Activated gamma-delta T cell (primary cell): ENCODE results near the gene CHIC2.
"Not testable (repeated sequence)": the region's sequence is repeated elsewhere in the genome, so short reads cannot be mapped to it uniquely, and the experiment has no call there.

Source experiments
- DNase-seq: peaks from one replicate; lab custom pipeline; 2025; lab: John Stamatoyannopoulos, UW

CHIC2 gene

GRCh38 chr4:54061067-54061466 lies 3.3 kb downstream of the CHIC2 start:
- no peak for DNase-seq

GRCh38 chr4:54060116-54060515 lies 4.3 kb downstream of the CHIC2 start:
- no peak for DNase-seq

- DNase-seq = no peak
Observed at GRCh38 chr4:54058171-54058570, 6.2 kb downstream of the CHIC2 start.

DNA sequence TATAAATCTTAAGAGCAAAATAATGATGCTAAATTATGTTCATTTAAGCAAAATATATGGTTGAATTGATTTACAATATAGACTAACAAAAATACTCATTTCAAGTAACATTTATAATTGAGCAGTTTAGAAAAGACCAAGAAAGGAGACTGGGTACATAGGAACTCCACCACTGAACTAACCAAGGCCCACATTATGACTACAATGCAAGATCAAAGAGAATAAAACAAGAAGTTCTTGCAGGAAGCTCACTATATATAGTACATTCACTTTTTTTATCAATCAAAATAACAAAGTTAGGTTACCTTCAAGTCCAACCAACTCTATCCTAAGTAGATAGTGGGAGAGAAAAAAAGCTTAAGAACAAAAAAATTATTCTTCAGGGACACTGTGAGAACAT lies 8.0 kb downstream of the CHIC2 start:
- no peak for DNase-seq

DNA sequence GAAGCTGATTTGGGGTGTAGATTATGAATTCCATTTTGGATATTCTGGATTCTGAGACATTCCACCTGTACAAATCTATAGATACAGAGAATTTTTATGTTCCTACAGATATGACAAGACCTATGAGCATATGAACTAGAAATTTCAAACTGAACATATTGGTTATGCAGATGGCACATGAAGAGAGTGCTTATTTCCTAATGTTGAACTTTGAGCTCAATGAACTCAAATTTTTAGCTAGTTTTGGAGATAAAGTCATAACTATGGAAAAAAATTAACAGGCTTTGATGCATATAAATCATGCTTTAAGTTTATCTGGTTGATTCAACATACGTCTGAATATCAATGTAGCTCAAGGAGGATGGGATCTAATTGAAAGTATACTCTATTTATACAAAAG lies 8.9 kb downstream of the CHIC2 start:
- no peak for DNase-seq

DNA sequence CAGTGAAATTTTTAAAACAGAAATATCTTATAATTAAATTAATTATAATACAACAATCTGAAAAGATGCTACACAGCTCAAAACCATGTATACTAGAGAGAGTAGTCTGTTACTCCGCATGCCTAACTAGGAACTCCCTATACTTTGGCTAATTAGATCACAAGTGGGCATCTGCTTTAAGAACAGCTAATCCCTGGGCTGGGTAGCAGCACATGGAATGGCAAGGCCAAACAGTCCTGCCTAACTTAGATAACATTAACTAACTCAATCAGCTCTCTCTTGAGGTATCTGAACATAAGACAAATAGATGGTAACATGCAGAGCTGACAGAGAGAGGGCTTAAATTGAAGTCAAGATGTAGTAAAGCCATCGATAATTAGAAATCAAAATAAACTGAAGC lies 9.9 kb downstream of the CHIC2 start:
- no peak for DNase-seq

DNA sequence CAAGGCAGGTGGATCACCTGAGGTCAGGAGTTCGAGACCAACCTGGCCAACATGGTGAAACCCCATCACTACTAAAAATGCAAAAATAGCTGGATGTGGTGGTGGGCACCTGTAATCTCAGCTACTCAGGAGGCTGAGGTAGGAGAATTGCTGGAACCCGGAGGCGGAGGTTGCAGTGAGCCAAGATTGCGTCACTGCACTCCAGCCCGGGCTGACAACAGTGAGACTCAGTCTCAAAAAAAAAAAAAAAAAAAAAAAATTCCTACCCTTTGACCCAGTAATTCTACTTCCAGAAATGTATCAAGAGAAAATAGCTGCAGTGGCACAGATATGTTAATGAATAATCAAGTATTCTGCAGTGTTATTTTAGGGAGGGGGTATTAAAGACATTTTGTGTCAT lies 11.1 kb downstream of the CHIC2 start:
- DNase-seq = not testable (repeated sequence)

GRCh38 chr4:54050214-54050904 lies 14.0 kb downstream of the CHIC2 start:
- no peak for DNase-seq

GRCh38 chr4:54043630-54044029 lies 20.8 kb downstream of the CHIC2 start:
- not testable (repeated sequence) for DNase-seq

DNA sequence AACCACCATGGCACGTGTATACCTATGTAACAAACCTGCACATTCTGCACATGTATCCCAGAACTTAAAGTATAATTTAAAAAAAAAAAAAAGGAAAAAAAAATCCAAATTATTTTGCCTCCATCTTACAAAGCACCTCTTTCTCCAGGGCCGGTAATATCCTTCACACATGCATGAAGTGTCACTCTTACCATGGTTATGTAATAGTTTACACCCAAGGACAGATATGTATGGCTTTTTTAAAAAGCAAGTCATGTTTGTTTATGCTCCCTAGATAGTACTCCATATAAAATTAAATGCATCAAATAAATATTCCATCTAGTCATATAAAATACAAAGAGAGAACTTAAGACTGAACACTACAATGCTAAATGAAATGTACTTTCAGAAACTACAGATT lies 22.5 kb downstream of the CHIC2 start:
- DNase-seq = no peak

GRCh38 chr4:54041100-54041499 lies 23.3 kb downstream of the CHIC2 start:
- no peak for DNase-seq

DNA sequence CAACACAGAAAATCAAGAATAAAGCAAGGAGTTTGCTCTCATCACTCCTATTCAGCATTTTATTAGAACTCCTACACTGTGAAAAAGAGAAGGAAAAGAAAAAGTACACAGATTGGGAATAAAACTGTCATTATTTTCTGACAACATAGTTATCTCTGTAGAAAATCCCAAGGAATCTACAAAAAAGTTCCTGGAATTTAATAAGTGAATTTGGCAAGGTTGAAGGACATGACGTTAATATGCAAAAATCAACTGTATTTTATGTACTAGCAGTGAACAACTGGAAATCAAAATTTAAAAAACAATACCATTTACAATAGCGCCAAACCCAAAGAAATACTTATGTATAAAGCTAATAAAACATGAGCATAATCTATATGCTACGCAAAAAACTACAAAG lies 26.3 kb downstream of the CHIC2 start:
- DNase-seq = no peak

DNA sequence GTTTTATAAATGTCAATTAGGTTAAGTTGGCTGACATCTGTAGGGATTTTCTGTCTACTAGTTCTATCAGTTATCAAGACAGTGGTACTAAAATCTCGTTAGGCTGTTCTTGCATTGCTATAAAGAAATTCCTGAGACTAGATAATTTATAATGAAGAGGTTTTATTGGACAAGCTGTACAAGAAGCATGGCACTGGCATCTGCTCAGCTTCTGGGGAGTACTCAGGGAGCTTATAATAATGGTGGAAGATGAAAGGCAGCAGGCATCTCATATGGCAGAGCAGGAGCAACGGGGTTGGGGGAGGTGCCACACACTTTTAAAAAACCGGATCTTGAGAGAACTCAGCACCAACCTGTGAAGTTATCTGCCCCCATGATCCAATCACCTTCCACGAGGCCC lies 28.2 kb downstream of the CHIC2 start:
- DNase-seq = no peak

GRCh38 chr4:54032558-54033135 lies 31.8 kb downstream of the CHIC2 start:
- no peak for DNase-seq

GRCh38 chr4:54027311-54027710 lies 37.1 kb downstream of the CHIC2 start:
- DNase-seq = no peak

- no peak for DNase-seq
Observed at GRCh38 chr4:54025582-54025981, 38.8 kb downstream of the CHIC2 start.

- not testable (repeated sequence) for DNase-seq
Observed at GRCh38 chr4:54023019-54023418, 41.4 kb downstream of the CHIC2 start.

DNA sequence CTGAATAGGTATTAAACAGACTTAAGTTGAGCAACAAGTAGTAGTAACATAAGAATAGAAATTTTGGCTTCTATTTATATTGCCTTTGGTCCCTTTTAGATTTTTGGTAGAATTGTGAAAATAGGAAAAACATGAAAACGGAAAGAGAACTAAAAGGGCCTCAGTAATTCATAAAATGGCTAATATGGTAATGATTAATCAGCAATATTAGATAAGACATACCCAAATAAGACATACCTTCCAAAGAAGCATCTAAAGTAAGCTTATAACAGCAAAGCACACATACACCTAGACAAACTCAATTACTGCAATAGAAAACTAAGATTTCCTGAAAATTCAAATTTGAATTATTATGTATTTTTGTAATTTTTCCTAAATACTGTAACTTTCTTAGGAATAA lies 46.4 kb downstream of the CHIC2 start:
- DNase-seq = no peak

DNA sequence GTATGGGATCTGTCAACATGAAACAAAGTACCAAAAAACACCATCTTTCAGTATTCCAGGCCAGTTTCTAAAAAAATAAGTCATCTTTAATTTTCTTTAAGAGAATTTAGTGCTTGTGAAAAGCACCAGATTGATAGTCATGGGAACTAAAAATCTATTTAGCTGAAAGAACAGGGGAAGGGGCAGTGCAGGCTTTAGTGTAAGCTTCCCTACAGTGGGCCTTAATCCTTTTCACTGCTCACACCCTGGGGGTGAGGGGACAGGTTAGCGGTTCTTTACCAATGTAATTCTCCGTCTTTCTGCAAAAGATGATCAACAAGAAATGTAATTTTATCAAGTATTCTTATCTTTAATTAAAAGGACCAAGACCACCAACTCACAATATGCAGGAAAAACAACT lies 47.1 kb downstream of the CHIC2 start:
- DNase-seq = no peak

- no peak for DNase-seq
Observed at GRCh38 chr4:54016504-54016903, 47.9 kb downstream of the CHIC2 start.

DNA sequence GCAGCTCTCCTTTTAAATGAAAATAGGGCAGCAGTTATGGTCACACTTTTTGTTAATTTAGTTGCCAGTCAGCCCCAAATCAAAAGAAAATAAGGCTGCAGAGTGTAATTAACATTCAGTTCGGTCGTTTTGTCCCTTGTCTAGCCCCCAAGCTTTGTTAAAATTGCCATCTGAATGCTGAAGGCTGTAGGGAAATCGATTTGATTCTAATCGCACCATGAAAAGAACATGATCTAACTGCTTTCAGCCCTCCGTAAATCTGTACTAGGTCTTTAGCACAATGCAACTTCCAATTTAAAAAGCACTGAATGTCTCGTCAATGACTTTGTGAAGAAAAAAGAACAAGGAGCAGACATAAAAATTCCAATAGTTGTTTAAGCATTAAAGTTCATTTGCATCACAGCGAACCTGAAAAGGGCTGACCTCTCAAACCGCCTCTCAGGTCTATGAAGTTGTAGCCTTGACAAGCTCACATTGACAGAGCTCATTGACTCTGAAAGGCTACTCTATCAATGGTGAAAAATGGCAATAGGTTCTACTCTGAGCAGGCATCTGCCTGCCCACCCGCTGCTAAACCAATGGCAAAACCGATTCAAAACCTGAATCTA lies 48.9 kb downstream of the CHIC2 start:
- no peak for DNase-seq

DNA sequence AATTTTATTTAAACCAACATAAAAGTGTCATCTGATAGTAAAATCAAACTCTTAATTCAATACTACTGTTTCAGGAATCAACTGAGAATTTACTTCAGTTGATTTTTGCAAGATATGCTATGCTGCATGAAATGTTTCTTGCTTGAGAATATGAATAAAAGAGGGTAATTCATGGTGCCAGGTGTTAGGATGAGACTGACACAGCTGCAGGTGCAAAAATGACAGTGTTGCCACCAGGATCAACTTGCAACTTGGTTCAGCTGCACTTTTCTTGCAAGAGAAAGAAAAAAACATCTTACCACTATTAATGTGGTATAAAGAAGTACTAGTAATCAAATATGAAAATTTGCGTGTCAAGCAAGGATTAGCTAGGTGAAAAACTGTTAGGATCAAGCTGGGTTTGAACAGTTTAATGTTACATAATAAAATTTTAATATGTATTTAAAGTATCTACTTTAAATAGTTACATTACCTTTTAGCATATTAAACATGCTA lies 49.7 kb downstream of the CHIC2 start:
- DNase-seq = no peak

GRCh38 chr4:54011201-54011600 lies 53.2 kb downstream of the CHIC2 start:
- DNase-seq = no peak
